ENCODE results near the gene EFNA2. TPM values are rescaled to one million over a fixed set of nuclear protein-coding genes. Genes with fewer than 3 reads are reported as not detected.

The EFNA2 gene
- total RNA-seq, 4 donors from 2014 or later = not detected

DNA sequence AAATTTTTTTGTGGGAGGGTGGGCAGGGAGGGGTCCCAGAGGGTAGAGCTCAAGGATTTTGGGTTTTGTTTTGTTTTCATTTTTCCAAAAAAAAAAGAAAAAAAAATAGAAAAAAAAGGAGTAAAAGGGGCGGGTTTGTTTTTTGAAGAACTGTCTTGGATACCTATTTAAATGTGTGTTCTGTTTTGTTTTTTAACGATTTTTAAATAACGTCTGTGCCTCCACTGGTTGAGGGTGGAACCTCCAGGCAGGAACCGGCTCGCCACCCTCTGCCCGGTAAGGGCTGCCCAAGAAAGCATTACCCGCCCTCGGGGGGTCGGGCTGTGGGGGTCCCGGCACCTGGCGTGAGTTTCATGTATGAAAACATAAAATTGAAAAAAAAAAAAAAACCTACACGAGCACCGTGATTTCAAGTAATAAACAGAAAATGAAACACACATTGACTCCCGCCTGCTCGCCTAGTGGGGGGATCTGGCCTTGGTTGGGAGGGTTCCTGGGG, 26.9 kb upstream of the EFNA2 start:
- 7 to 8% methylated on average over 15 of the region's 15 CpGs for WGBS, 2 donors
- intact Hi-C loops (cut with DNase I) = no loop called here
- TF ChIP-seq, protein P1, sequence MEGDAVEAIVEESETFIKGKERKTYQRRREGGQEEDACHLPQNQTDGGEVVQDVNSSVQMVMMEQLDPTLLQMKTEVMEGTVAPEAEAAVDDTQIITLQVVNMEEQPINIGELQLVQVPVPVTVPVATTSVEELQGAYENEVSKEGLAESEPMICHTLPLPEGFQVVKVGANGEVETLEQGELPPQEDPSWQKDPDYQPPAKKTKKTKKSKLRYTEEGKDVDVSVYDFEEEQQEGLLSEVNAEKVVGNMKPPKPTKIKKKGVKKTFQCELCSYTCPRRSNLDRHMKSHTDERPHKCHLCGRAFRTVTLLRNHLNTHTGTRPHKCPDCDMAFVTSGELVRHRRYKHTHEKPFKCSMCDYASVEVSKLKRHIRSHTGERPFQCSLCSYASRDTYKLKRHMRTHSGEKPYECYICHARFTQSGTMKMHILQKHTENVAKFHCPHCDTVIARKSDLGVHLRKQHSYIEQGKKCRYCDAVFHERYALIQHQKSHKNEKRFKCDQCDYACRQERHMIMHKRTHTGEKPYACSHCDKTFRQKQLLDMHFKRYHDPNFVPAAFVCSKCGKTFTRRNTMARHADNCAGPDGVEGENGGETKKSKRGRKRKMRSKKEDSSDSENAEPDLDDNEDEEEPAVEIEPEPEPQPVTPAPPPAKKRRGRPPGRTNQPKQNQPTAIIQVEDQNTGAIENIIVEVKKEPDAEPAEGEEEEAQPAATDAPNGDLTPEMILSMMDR (IDR thresholded peaks at IDR 0.05) = peak in 2 of 6 experiments; percentile 8 to 14
- TF ChIP-seq POLR2A (IDR thresholded peaks at IDR 0.05) = no peak
- Histone ChIP-seq H3K27me3 (no peaks in the 10 kb centered on the region), H3K36me3 (peaks cover 29 to 48% (median 33%) of the 10 kb centered on the region in 3 donors), H3K4me1 (peaks cover 85 to 100% (median 89%) of the 10 kb centered on the region in 3 donors), H3K4me3 (peak overlapping the region; percentile 3 to 54 (median 35)), H3K27ac (peak overlapping the region; percentile 97 to 99 (median 98)), H3K9me3 (no peaks in the 10 kb centered on the region)
- no peak for DNase-seq

- peak overlapping the region; percentile 3 to 54 (median 35) for H3K4me3 ChIP-seq
- peak overlapping the region; percentile 97 to 99 (median 98) for H3K27ac ChIP-seq
- peaks cover 79 to 100% (median 83%) of the 10 kb centered on the region in 3 donors for H3K4me1 ChIP-seq
- no peak for DNase-seq
- 13 to 23% methylated on average over 7 to 10 of the region's 17 CpGs for WGBS, 2 donors
- intact Hi-C loops (cut with DNase I) = no loop called here
- no peaks in the 10 kb centered on the region for H3K9me3 ChIP-seq
- TF ChIP-seq, protein P1 (IDR thresholded peaks at IDR 0.05) = no peak
- peak in 2 of 4 donors; percentile 23 to 75 for TF ChIP-seq POLR2A (IDR thresholded peaks at IDR 0.05)
- H3K27me3 ChIP-seq = no peaks in the 10 kb centered on the region
- H3K36me3 ChIP-seq = peaks cover 25 to 43% (median 28%) of the 10 kb centered on the region in 3 donors
Observed at GRCh38 chr19:1259206-1259875, 26.3 kb upstream of the EFNA2 start.

DNA sequence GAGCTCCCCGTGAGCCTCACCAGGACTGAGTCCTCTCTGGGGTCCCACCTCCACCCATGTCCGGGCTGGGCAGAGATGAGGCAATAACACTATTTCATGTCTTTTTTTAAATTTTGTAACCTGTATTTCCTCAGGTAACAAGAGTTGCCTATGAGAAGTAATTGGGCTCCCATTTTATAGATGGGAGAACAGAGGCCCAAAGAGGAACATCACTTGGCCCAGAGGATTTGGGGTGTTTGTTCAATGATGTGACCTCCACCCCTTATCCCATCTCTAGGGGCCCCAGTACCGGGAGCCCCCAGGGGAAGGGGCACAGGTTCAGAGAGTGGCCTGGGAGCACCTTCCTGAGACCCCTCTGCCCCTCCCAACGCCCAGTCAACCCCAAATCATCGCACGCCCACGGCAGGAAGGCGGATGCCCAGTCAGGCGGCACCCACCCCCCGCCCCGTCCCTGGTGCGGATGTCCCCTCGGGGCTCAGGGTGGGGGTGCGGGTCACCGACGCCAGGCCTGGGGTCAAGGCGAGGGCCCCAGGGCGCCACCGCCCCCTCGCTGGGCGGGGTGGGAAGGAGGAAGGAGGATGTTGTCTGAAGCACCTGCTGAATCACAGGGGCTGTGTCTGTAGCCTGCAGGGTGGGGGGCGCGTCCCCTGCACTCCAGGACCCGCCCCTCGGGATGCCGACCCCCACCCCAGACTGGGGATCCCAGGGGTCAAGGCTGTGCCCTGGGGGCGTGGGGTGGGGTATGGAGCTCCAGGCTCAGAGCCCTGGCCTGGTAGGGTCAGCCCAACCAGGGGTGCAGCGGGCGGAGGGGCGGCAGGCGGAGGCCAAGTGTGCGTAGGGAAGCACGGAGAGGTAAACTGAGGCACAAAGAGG, 25.6 kb upstream of the EFNA2 start:
- Histone ChIP-seq H3K4me1 (peaks cover 73 to 100% (median 81%) of the 10 kb centered on the region in 3 donors), H3K36me3 (peaks cover 19 to 35% (median 20%) of the 10 kb centered on the region in 3 donors), H3K27me3 (no peaks in the 10 kb centered on the region), H3K27ac (peak overlapping the region; percentile 97 to 99 (median 98)), H3K4me3 (peak overlapping the region; percentile 61 to 72 (median 70)), H3K9me3 (no peaks in the 10 kb centered on the region)
- peak in 1 of 4 donors; percentile 8 for TF ChIP-seq POLR2A (IDR thresholded peaks at IDR 0.05)
- TF ChIP-seq, protein P1 (IDR thresholded peaks at IDR 0.05) = no peak
- 10 to 18% methylated on average over 1 to 8 of the region's 33 CpGs for WGBS, 2 donors
- intact Hi-C loops (cut with DNase I) = no loop called here
- DNase-seq = no peak

- peak; percentile 69 for DNase-seq
- peak overlapping the region; percentile 61 to 72 (median 70) for H3K4me3 ChIP-seq
- WGBS, 2 donors = 1 to 2% methylated on average over 9 to 25 of the region's 83 CpGs
- intact Hi-C loops (cut with DNase I) = no loop called here
- peaks cover 75 to 100% (median 81%) of the 10 kb centered on the region in 3 donors for H3K4me1 ChIP-seq
- peaks cover 10 to 27% (median 12%) of the 10 kb centered on the region in 3 donors for H3K36me3 ChIP-seq
- no peaks in the 10 kb centered on the region for H3K9me3 ChIP-seq
- TF ChIP-seq, protein P1 (IDR thresholded peaks at IDR 0.05) = peak in 2 of 6 experiments; percentile 20
- peak in 3 of 4 donors; percentile 25 to 95 (median 89) for TF ChIP-seq POLR2A (IDR thresholded peaks at IDR 0.05)
- H3K27me3 ChIP-seq = no peaks in the 10 kb centered on the region
- peak overlapping the region; percentile 97 to 99 (median 98) for H3K27ac ChIP-seq
Observed at GRCh38 chr19:1260749-1261537, 24.7 kb upstream of the EFNA2 start.

All from esophagus squamous epithelium (tissue), 5 donors.